Transverse colon (tissue), 4 donors: ENCODE results near the gene MAL. TPM values are rescaled to one million over a fixed set of nuclear protein-coding genes. Genes with fewer than 3 reads are reported as not detected.

Experiments used
- DNase-seq: peaks from one replicate; pipeline ENCODE4 v3.0.0-alpha.2; 2019
- H3K27ac ChIP-seq, 4 donors: fragments of 200-600 bp; sonication (generic); 2 replicates each; pipeline ENCODE4 v1.5.1; 2016 to 2018; ENCODE audit warnings: inconsistent platforms in 4 of 4
- H3K27me3 ChIP-seq: fragments of 200-600 bp; sonication (generic); 2 replicates; pipeline ENCODE4 v1.5.1; 2017; ENCODE audit warnings: inconsistent platforms
- H3K36me3 ChIP-seq, 4 donors: fragments of 200-600 bp; sonication (generic); 2 replicates each; pipeline ENCODE4 v1.5.1; 2017 to 2019; ENCODE audit warnings: inconsistent platforms in 4 of 4
- H3K4me1 ChIP-seq, 4 donors: fragments of 200-600 bp; sonication (generic); 2 replicates each; pipeline ENCODE4 v1.5.1; 2017 to 2020; ENCODE audit warnings: inconsistent platforms in 4 of 4
- H3K4me3 ChIP-seq, 4 donors: fragments of 200-600 bp; sonication (generic); 1 replicate in 1 of 4; 2 replicates in 3 of 4; pipeline versions ENCODE4 v1.5.1 to v1.6.1; 2017 to 2019; ENCODE audit warnings: inconsistent platforms in 4 of 4
- H3K9me3 ChIP-seq, 2 donors: fragments of 200-600 bp; sonication (generic); 2 replicates each; pipeline ENCODE4 v1.5.1; 2017 to 2019; ENCODE audit warnings: inconsistent platforms in 2 of 2
- CTCF ChIP-seq, 5 experiments: fragments of 200-600 bp in 3 of 5; fragments of 450-650 bp in 2 of 5; sonication (generic) in 3 of 5; IDR thresholded peaks; 1 replicate in 2 of 5; 2 replicates in 3 of 5; pipeline ENCODE4 v1.5.1; 2016 to 2017; ENCODE audit warnings: antibody characterized with exemption in 5 of 5, inconsistent platforms in 3 of 5, mild to moderate bottlenecking in 2 of 5, moderate library complexity in 1 of 5
- EP300 ChIP-seq: sonication (generic); formaldehyde crosslinking; IDR thresholded peaks from one replicate; pipeline ENCODE4 v1.6.1; 2017; ENCODE audit warnings: antibody characterized with exemption, low read depth
- POLR2A ChIP-seq: fragments of 450-650 bp; IDR thresholded peaks from one replicate; pipeline ENCODE4 v1.6.1; 2016; ENCODE audit warnings: antibody characterized with exemption, mild to moderate bottlenecking, moderate library complexity
- POLR2AphosphoS5 ChIP-seq, 3 donors: sonication (generic); formaldehyde crosslinking; IDR thresholded peaks; one replicate each; pipeline ENCODE4 v1.6.1; 2016; ENCODE audit warnings: antibody characterized with exemption in 3 of 3
- WGBS, 2 donors: methylation state at CpG; one replicate each; pipeline ENCODE4 v1.1.5; 2018; ENCODE audit warnings: low coverage in 1 of 2; 5-methylcytosine and 5-hydroxymethylcytosine counted together
- in situ Hi-C, 4 donors: fragments of 200-750 bp; cut with MboI; loops; one replicate each; pipeline versions ENCODE4 v1.15.0 to v1.15.1; 2017; ENCODE audit warnings: low sequenced_read_pairs in 3 of 4, low pct_ligation_motif_present in 1 of 4, low pct_unique_long_range_greater_than_20kb in 1 of 4
- intact Hi-C: fragments of 100-400 bp; cut with DNase I; formaldehyde crosslinking; loops from one replicate; pipeline ENCODE4 v1.15.1; 2023; ENCODE audit warnings: low total_unique reads
- total RNA-seq, 4 donors: library from RNA; depleted of rRNA; stranded (reverse); fragments of >200 nt; gene quantifications; one replicate each; pipeline ENCODE4 v1.1.0, GENCODE V29; 2016

MAL gene
- total RNA-seq, 4 donors from 2014 or later = 3.7 to 14.3 (median 5.1) TPM

- in situ Hi-C loops = no loop called here
- 83% methylated on average over 1 to 4 of the region's 4 CpGs for WGBS, 2 donors
- H3K36me3 ChIP-seq = no peaks in the 10 kb centered on the region
These were observed 46.3 kb downstream of the MAL start for GRCh38 chr2:95071856-95072255.

GRCh38 chr2:95072424-95072823, 46.9 kb downstream of the MAL start:
- intact Hi-C loops (no loop called here), in situ Hi-C loops (no loop called here)
- WGBS, 2 donors = 70 to 73% methylated on average over 2 to 4 of the region's 4 CpGs
- Histone ChIP-seq H3K9me3 (no peaks in the 10 kb centered on the region), H3K4me1 (peaks cover 0 to 9% (median 5%) of the 10 kb centered on the region in 4 donors), H3K27ac (no peak overlapping the region), H3K4me3 (no peak overlapping the region), H3K36me3 (no peaks in the 10 kb centered on the region), H3K27me3 (peaks cover 49% of the 10 kb centered on the region)
- DNase-seq = no peak
- TF ChIP-seq POLR2A = no peak
- TF ChIP-seq CTCF (IDR thresholded peaks at IDR 0.05) = no peak
- TF ChIP-seq EP300 = no peak
- no peak for TF ChIP-seq POLR2AphosphoS5 (IDR thresholded peaks at IDR 0.05)

More at GRCh38 chr2:95071856-95072255, 46.3 kb downstream of the MAL start:
- no peak for TF ChIP-seq POLR2AphosphoS5 (IDR thresholded peaks at IDR 0.05)
- TF ChIP-seq EP300 = no peak
- no peak for TF ChIP-seq CTCF (IDR thresholded peaks at IDR 0.05)
- TF ChIP-seq POLR2A = no peak
- H3K27ac ChIP-seq = no peak overlapping the region
- H3K4me3 ChIP-seq = no peak overlapping the region
- DNase-seq = no peak
- peaks cover 0 to 6% (median under 1%) of the 10 kb centered on the region in 4 donors for H3K4me1 ChIP-seq
- H3K9me3 ChIP-seq = no peaks in the 10 kb centered on the region
- peaks cover 43% of the 10 kb centered on the region for H3K27me3 ChIP-seq
- intact Hi-C loops = no loop called here

- H3K4me3 ChIP-seq = no peak overlapping the region
- no peak overlapping the region for H3K27ac ChIP-seq
- H3K27me3 ChIP-seq = peaks cover 63% of the 10 kb centered on the region
- H3K36me3 ChIP-seq = no peaks in the 10 kb centered on the region
- DNase-seq = no peak
- intact Hi-C loops (no loop called here), in situ Hi-C loops (no loop called here)
- TF ChIP-seq EP300 (no peak), CTCF (IDR thresholded peaks at IDR 0.05) (no peak), POLR2A (no peak), POLR2AphosphoS5 (IDR thresholded peaks at IDR 0.05) (no peak)
- H3K9me3 ChIP-seq = no peaks in the 10 kb centered on the region
- WGBS, 2 donors = 77% methylated on average over 18 of the region's 18 CpGs; no CpG with 5 or more reads in 1 of the 2 donors
- H3K4me1 ChIP-seq = peaks cover 0 to 9% (median 7%) of the 10 kb centered on the region in 4 donors
These were observed 48.6 kb downstream of the MAL start for GRCh38 chr2:95073856-95074662.

- Histone ChIP-seq H3K4me1 (peaks cover 0 to 9% (median 7%) of the 10 kb centered on the region in 4 donors), H3K27ac (no peak overlapping the region), H3K9me3 (no peaks in the 10 kb centered on the region), H3K27me3 (peaks cover 64% of the 10 kb centered on the region), H3K36me3 (no peaks in the 10 kb centered on the region), H3K4me3 (no peak overlapping the region)
- intact Hi-C loops = no loop called here
- TF ChIP-seq CTCF (IDR thresholded peaks at IDR 0.05) (no peak), EP300 (no peak), POLR2AphosphoS5 (IDR thresholded peaks at IDR 0.05) (no peak), POLR2A (no peak)
- WGBS, 2 donors = 60 to 72% methylated on average over 1 to 15 of the region's 15 CpGs
- DNase-seq = no peak
- in situ Hi-C loops = no loop called here
These were observed 49.3 kb downstream of the MAL start for GRCh38 chr2:95074663-95075439.
